SH-SY5Y (cell line): Measurements from ENCODE around the gene SYCP3.

Experiments
- GATA2 ChIP-seq: IDR thresholded peaks from 2 replicates; pipeline ENCODE4 v1.6.1; 2011; ENCODE audit warnings: mild to moderate bottlenecking, low read depth, low read length
- GATA3 ChIP-seq: IDR thresholded peaks from 2 replicates; pipeline ENCODE4 v1.6.1; 2011; ENCODE audit warnings: low read depth, mild to moderate bottlenecking, low read length, moderate library complexity

Gene SYCP3

GRCh38 chr12:101738920-101739665 is at the start of gene SYCP3:
Gene SYCP3, minus strand, starts transcription at chr12:101739462. Its CDS starts 1,527 bp downstream, at chr12:101737935.
- TF ChIP-seq GATA2 = no peak
- TF ChIP-seq GATA3 = no peak

DNA sequence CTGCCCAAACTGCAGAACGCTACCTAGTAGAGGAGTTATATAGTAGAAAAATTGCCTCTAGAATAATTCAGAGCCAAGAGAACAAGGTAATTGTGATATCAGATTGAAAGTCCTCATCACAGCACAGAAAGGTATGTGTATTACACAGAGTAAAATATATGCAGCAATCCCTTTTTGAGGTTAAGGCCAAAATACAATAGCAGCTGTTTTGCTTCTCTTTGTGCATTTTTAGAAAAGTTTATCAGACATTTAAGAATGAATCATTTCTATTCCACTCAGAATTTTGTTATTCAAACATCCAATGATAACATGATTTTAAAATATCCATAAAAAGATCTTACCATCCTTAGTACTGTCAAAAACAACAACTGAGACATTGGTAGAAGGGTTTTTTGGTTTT is 46.4 kb upstream of the SYCP3 start:
- TF ChIP-seq GATA2 = no peak
- TF ChIP-seq GATA3 = no peak

- no peak for TF ChIP-seq GATA3
- TF ChIP-seq GATA2 = no peak
Observed at GRCh38 chr12:101784376-101784775, 45.1 kb upstream of the SYCP3 start.

- TF ChIP-seq GATA3 = no peak
- no peak for TF ChIP-seq GATA2
Observed at GRCh38 chr12:101783838-101784237, 44.6 kb upstream of the SYCP3 start.

DNA sequence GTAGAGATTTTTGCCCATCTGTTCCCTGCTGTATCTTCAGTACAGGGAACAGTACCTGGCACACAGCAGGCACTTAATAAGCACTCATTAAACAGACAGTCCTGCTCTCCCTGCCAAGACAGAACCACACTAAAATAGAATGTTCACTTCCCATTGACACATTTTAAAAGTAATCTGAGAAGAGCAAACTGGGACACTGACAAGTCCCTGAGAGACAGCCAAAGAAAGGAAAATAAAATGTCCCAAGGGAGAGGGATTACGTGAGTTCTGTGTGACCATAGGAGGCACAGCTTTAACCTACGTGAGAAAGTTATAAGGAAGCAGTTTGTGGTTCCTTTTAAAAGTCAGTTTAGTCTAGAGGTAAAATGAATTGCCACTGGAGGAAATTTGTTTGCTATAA is 43.9 kb upstream of the SYCP3 start:
- TF ChIP-seq GATA3 = no peak
- no peak for TF ChIP-seq GATA2

DNA sequence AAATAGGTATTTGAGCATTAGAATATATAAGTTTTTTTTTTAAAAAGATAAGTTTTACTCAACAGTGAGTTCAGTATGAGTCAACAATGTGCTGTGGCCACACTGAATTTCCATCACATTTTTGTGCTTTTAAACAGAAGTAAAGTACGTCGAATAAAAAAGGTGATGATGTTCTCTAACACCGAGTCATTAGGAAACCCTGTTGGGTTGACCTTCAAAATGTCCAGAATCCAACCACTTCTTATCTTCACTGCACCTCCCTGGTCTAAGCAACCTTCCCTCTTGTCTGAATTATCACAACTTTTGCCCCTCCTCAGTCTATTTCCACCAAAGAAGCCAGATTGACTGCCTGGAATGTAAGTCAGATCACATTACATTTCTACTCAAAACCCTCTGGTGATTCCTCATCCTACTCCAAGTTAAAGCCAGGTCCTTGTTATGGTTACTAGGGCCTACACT is 43.0 kb upstream of the SYCP3 start:
- TF ChIP-seq GATA2 (no peak), GATA3 (no peak)

DNA sequence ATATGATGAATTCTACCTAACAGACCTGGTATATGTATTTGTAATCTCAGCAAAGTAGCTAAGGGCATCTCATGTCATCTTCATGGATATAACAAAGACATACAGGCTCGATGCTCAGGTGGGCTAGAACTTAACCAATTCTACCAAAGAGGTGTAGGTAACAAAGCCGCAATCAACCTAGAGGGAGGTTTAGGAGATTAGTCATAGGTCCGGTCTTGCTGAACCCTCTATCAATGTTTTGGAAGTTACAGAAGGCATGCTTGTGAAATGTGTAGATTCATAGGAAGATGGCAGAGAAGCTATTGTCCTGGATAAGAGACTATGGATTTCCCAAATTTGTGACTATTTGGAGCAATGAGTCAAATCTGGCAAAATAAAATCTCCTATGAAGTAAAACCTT is 42.6 kb upstream of the SYCP3 start:
- TF ChIP-seq GATA2 (no peak), GATA3 (no peak)

DNA sequence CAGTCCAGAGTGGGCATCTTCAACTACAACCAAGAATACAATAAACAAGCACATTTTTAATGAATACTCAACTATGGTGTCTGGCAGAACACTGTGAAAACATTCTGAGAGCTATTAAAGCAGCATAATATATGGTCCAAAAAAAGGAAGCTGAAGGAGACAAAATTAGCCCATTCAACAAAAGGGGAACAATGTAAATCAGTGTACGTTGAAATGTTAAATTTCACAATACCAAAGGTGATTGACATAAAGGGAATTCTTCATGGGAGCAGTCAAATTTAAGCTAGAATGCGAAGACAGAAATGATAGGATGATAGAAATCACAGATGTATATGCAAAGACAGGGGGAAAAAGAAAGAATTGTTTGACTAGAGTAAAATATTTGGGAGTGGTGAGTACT is 41.3 kb upstream of the SYCP3 start:
- no peak for TF ChIP-seq GATA2

GRCh38 chr12:101779626-101780025 is 40.4 kb upstream of the SYCP3 start:
- TF ChIP-seq GATA2 (no peak), GATA3 (no peak)

DNA sequence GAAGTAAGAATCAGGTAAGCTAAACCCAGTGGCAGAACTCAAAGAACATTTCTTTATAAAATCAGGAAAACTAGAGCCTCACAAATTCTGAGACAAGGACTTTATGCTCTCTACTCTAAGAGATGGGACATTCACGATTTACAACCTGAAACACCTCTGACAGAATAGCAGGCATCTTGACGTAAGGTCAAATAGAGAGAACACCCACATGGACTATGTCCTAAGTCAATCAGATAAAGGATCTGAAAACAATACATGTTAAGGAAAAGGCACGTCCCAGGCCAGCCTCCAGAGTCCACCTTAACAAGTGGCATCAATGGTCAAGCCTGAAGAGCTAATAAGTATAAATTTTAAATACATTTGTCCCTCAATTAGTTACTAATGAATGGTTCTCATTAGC is 39.9 kb upstream of the SYCP3 start:
- no peak for TF ChIP-seq GATA2
- TF ChIP-seq GATA3 = no peak

DNA sequence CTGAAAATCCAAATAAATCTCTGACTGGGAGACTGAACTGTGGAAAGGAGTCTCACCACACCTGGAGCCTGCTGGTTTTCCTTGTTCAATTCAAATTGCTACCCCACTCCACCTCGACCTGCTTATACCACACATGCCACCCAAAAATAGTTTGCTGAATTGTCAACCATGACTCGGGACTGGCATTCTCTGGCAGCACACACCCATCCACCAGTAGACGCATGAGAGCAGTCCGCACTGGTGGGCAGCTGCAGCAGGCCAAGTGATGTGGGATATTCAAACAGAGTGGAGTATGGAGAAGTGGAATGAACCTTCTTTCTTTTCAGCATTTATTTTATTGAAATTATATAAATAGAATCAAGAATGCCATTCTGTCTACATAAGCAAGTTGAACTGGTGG is 38.7 kb upstream of the SYCP3 start:
- TF ChIP-seq GATA3 (no peak), GATA2 (no peak)

DNA sequence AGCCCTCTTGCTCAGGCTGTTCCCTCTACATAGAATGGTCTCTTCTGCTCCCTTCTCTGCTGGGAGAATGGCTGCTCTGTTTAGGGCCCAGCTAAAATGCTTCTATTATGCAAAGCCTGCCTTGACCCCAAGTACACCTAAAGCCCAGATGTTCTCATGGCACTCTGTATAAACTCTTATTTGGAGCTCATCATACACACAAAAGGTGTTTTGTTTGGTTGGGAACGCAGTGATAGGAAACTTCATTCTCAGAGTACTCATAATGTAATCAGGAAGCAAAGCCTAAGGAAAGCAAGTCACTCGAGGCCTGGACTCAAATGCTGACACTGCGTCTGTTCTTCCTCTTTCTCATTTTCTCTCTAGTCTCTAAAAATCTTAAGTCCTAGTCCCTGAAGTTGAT is 38.2 kb upstream of the SYCP3 start:
- TF ChIP-seq GATA3 (no peak), GATA2 (no peak)

GRCh38 chr12:101775816-101776215 is 36.6 kb upstream of the SYCP3 start:
- TF ChIP-seq GATA3 = no peak
- no peak for TF ChIP-seq GATA2

DNA sequence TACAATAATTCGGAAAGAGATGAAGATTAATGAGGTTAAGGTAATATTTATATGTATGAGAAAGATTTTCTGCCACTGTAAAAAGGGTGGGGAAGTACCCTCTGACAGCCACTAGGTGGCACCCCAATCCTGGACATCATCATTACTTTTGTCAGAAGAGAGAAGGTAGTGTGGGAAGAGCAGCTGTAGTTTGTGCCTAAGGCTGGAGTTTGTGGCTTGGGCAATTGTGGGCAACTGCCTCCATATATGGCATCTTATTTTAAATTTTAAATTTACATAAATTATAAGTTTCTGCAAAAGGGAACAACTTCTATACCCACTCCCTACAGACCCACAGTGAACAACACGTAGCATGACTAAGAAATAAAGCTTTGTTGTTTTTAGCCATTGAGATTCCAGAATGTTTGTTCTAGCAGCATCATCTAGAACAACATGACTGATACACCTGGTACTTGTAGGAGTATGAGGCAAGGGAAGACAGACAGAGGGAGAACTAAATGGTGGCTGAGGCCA is 34.4 kb upstream of the SYCP3 start:
- no peak for TF ChIP-seq GATA3
- no peak for TF ChIP-seq GATA2

DNA sequence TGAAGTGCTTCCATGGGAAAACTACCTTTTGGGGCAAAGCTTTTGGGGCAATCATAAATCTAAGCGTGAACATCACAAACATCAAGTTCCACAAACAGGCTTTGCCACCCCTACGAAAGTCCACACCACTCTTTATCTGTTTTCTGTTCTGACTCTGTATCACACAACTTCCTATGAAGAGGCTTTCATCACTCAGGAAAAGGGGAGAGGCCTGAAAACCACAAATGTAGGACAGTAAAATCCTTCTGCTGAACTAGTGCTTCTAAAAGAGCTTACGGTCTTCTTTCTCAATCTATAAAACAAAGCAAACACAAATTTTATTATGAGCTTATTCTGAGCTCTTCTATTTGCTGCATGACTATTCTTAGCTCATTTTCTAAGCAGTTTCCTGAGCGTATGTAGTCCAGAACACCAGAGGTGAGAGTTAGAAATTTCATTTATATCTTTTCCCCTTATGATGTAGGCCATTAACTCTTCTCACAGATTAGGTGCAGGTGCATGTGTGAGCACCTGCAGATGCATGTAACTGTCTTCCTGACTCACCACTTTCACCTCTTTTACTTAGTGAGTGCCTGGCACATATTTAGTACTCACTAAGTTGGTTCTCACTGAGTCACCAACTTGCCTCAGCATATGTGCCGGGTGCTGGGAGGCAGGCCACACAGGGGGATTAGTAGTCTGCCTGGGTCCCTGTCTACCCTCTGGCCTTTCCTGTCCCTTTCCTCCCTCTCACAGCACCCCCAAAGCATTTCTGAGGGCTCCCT is 32.9 kb upstream of the SYCP3 start:
- TF ChIP-seq GATA2 (no peak), GATA3 (no peak)
